B cell (primary cell): Measurements from ENCODE around the gene RPL36. TPM values are rescaled to one million over a fixed set of nuclear protein-coding genes. Genes with fewer than 3 reads are reported as not detected.

Experiments used
- ATAC-seq: fragments of 200-7000 bp; cut with Tn5 transposase; one replicate; pipeline ENCODE4 v1.10.0; 2021; ENCODE audit warnings: low read depth, mild to moderate bottlenecking, moderate number of reproducible peaks, moderate library complexity
- CTCF ChIA-PET: fragments of 350-600 bp; sonication (Branson Sonifier 250); formaldehyde crosslinking; loops from one replicate; lab custom pipeline; 2021; ENCODE audit warnings: antibody characterized with exemption, inconsistent platforms; lab: Charles Lee
- POLR2A ChIA-PET: fragments of 350-600 bp; sonication (Branson Sonifier 250); formaldehyde crosslinking; loops from one replicate; lab custom pipeline; 2021; ENCODE audit warnings: antibody characterized with exemption; lab: Charles Lee
- DNase-seq: peaks from one replicate; pipeline ENCODE4 v3.0.0; 2013
- H2AFZ ChIP-seq: 2 replicates; pipeline ENCODE4 v1.6.1; 2012; ENCODE audit warnings: mild to moderate bottlenecking, low read depth, low read length; ENCODE audit not compliant: insufficient read depth, poor library complexity, severe bottlenecking
- H3K27ac ChIP-seq, 2 donors: 1 replicate in 1 of 2; 2 replicates in 1 of 2; pipeline ENCODE4 v1.5.1; 2012 to 2013; ENCODE audit warnings: low read length in 2 of 2, mild to moderate bottlenecking in 2 of 2, moderate library complexity in 1 of 2
- H3K27me3 ChIP-seq, 4 experiments: fragments of 200-600 bp in 1 of 4; sonication (generic) in 1 of 4; replicated peaks in 1 of 4; 1 replicate in 2 of 4; 2 replicates in 2 of 4; pipeline versions ENCODE4 v1.6.1 to v1.7.0; 2013 to 2016; ENCODE audit warnings: low read length in 3 of 4, mild to moderate bottlenecking in 2 of 4, mixed read lengths in 1 of 4, moderate library complexity in 1 of 4; ENCODE audit not compliant: insufficient read depth in 4 of 4, control insufficient read depth in 3 of 4; ENCODE audit errors: control extremely low read depth in 1 of 4
- H3K36me3 ChIP-seq, 2 experiments: replicated peaks in 1 of 2; 1 replicate in 1 of 2; 2 replicates in 1 of 2; pipeline versions ENCODE4 v1.6.1 to v1.7.1; 2013; ENCODE audit warnings: low read length in 1 of 2; ENCODE audit not compliant: insufficient read depth in 2 of 2, control insufficient read depth in 1 of 2; ENCODE audit errors: control extremely low read depth in 1 of 2, extremely low read depth in 1 of 2
- H3K4me1 ChIP-seq, 2 donors: fragments of 200-600 bp in 1 of 2; sonication (generic) in 1 of 2; 1 replicate in 1 of 2; 2 replicates in 1 of 2; pipeline versions ENCODE4 v1.5.1 to v1.6.1; 2013 to 2017; ENCODE audit warnings: low read length in 2 of 2; ENCODE audit not compliant: control insufficient read depth in 2 of 2, insufficient read depth in 2 of 2
- H3K4me2 ChIP-seq: replicated peaks from 2 replicates; pipeline ENCODE3; 2012; ENCODE audit warnings: mild to moderate bottlenecking, low read depth, low read length; ENCODE audit not compliant: poor library complexity, severe bottlenecking
- H3K4me3 ChIP-seq, 5 experiments: fragments of 200-600 bp in 1 of 5; sonication (generic) in 1 of 5; 1 replicate in 3 of 5; 2 replicates in 2 of 5; pipeline versions ENCODE4 v1.5.1 to v1.7.0; 2011 to 2016; ENCODE audit warnings: low read length in 4 of 5, mild to moderate bottlenecking in 4 of 5, low read depth in 2 of 5, control low read depth in 1 of 5, moderate library complexity in 1 of 5; ENCODE audit not compliant: insufficient read depth in 1 of 5; ENCODE audit errors: control extremely low read depth in 1 of 5, extremely low read depth in 1 of 5
- H3K79me2 ChIP-seq: fragments of 200-600 bp; sonication (generic); one replicate; pipeline ENCODE4 v1.6.0; 2016; ENCODE audit warnings: low read length; ENCODE audit not compliant: control insufficient read depth, insufficient read depth
- H3K9ac ChIP-seq: fragments of 200-600 bp; sonication (generic); 2 replicates; pipeline ENCODE4 v1.6.1; 2017; ENCODE audit warnings: mild to moderate bottlenecking, low read length, moderate library complexity
- H3K9me3 ChIP-seq, 3 donors: one replicate each; pipeline versions ENCODE4 v1.6.1 to v1.7.1; 2013; ENCODE audit warnings: low read length in 2 of 3; ENCODE audit not compliant: control insufficient read depth in 2 of 3, insufficient read depth in 1 of 3; ENCODE audit errors: control extremely low read depth in 1 of 3
- H4K20me1 ChIP-seq: 2 replicates; pipeline ENCODE4 v1.6.0; 2012; ENCODE audit warnings: mild to moderate bottlenecking, low read length; ENCODE audit not compliant: insufficient read depth, control insufficient read depth, poor library complexity, severe bottlenecking
- H3K27ac Mint-ChIP-seq: one replicate; pipeline ENCODE4 v1.8.0; 2021; ENCODE audit warnings: mixed read lengths
- H3K27me3 Mint-ChIP-seq: one replicate; pipeline ENCODE4 v1.8.0; 2021; ENCODE audit warnings: mixed read lengths
- H3K4me1 Mint-ChIP-seq: one replicate; pipeline ENCODE4 v1.8.0; 2021; ENCODE audit warnings: mixed read lengths
- H3K4me3 Mint-ChIP-seq: one replicate; pipeline ENCODE4 v1.8.0; 2021; ENCODE audit warnings: mixed read lengths
- H3K9me3 Mint-ChIP-seq: one replicate; pipeline ENCODE4 v1.8.0; 2022; ENCODE audit warnings: mixed read lengths; ENCODE audit not compliant: insufficient read depth
- EZH2 ChIP-seq: IDR thresholded peaks from 2 replicates; pipeline ENCODE4 v1.6.1; 2012; ENCODE audit warnings: borderline replicate concordance, low read depth, mild to moderate bottlenecking, moderate library complexity, low read length; ENCODE audit not compliant: insufficient read depth, poor library complexity, severe bottlenecking
- WGBS: methylation state at CpG from one replicate; pipeline ENCODE4 v1.1.5; 2013; ENCODE audit warnings: missing lambda C conversion rate; ENCODE audit not compliant: insufficient coverage; 5-methylcytosine and 5-hydroxymethylcytosine counted together
- intact Hi-C: fragments of 100-400 bp; cut with micrococcal nuclease; formaldehyde crosslinking; loops from one replicate; pipeline ENCODE4 v1.10.0; 2022
- polyA plus RNA-seq: library from polyadenylated mRNA; depleted of rRNA; stranded (reverse); fragments of >200 nt; gene quantifications from 2 replicates; pipeline ENCODE4 v1.2.3, GENCODE V29; 2012
- total RNA-seq, 2 donors: library from RNA; stranded (reverse); fragments of 120-200 nt in 1 of 2; gene quantifications; 1 replicate in 1 of 2; 2 replicates in 1 of 2; pipeline versions ENCODE4 v1.2.3 to v1.2.4, GENCODE V29; 2013 to 2022
- TF ChIP-seq, protein P1 (sequence below): fragments of 200-600 bp; IDR thresholded peaks from one replicate; pipeline ENCODE4 v1.8.0; 2022; ENCODE audit warnings: antibody characterized with exemption, mild to moderate bottlenecking

The RPL36 gene
- total and polyA plus RNA-seq, 2 donors (not counting 1 experiment from before 2014, with no cell fraction given), result 899 to 983 TPM

DNA sequence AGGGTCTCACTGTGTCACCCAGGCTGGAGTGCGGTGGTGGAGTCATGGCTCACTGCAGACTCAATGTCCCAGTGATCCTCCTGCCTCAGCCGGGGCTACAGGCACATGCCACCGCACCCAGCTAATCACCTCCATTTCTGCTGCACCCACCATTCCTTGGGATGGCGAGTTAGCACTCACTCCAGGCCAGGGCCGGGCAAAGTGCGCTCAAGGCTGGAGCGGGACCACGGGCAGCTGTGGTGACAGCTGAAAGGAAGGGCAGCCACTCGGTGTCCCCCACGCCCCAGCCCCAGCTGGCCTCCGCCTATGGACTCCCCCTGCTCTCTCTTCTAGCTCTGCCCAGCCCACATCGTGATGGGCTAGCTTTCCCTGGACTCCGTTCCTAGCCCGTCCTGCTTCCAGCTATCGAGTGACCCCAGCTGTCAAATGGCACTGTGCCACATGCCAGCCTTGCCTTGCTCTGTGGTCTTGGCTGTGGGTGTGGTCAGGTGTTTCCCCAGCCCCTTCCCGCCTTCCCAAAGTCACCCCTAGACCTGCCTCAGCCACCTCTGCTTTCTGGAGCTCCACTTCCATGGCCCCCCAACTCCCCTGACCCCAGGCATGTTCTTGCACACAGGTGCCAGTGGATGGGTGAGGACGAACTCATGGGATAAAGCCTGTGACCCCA is 13.9 kb upstream of the RPL36 start:
- no peak overlapping the region for H3K27ac Mint-ChIP-seq

DNA sequence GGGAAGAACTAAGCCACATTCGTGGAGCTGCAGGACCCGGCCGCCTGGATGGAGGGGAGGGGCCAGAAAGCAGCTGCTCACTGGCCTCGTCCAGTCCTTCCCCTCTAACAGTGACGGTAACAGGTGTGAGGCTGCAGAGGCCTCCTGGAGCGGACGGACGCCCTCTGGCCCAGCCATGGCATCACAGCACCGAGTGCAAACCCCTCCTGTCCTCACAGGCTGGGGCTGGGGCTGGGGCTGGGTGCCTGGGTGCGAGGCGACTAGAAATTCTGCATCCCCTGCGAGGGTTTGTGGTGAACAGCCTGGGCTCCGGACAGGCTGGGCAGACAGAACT is 13.4 kb upstream of the RPL36 start:
- Histone ChIP-seq H3K27ac (no peak overlapping the region), H2AFZ (no peak overlapping the region), H3K9me3 (peaks cover 0 to 3% (median 0%) of the 10 kb centered on the region in 3 donors), H4K20me1 (no peaks in the 10 kb centered on the region), H3K9ac (no peak overlapping the region), H3K36me3 (no peaks in the 10 kb centered on the region), H3K4me2 (no peak overlapping the region), H3K4me1 (peaks cover 14 to 17% of the 10 kb centered on the region in 2 donors), H3K27me3 (no peaks in the 10 kb centered on the region), H3K4me3 (no peak overlapping the region), H3K79me2 (peaks cover 12% of the 10 kb centered on the region)
- Mint-ChIP-seq H3K27ac (no peak overlapping the region), H3K9me3 (no peaks in the 10 kb centered on the region), H3K27me3 (no peaks in the 10 kb centered on the region), H3K4me1 (peaks cover 19% of the 10 kb centered on the region), H3K4me3 (no peak overlapping the region)
- TF ChIP-seq EZH2, result no peak
- TF ChIP-seq, protein P1, sequence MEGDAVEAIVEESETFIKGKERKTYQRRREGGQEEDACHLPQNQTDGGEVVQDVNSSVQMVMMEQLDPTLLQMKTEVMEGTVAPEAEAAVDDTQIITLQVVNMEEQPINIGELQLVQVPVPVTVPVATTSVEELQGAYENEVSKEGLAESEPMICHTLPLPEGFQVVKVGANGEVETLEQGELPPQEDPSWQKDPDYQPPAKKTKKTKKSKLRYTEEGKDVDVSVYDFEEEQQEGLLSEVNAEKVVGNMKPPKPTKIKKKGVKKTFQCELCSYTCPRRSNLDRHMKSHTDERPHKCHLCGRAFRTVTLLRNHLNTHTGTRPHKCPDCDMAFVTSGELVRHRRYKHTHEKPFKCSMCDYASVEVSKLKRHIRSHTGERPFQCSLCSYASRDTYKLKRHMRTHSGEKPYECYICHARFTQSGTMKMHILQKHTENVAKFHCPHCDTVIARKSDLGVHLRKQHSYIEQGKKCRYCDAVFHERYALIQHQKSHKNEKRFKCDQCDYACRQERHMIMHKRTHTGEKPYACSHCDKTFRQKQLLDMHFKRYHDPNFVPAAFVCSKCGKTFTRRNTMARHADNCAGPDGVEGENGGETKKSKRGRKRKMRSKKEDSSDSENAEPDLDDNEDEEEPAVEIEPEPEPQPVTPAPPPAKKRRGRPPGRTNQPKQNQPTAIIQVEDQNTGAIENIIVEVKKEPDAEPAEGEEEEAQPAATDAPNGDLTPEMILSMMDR, result no peak
- DNase-seq (no peak), ATAC-seq (no peak)
- POLR2A ChIA-PET, result no interaction called here
- WGBS, result 95% methylated on average over 13 of the region's 13 CpGs
- CTCF ChIA-PET, result no interaction called here
- intact Hi-C loops, result no loop called here

More for the DNA sequence above, 13.9 kb upstream of the RPL36 start:
- Histone ChIP-seq H3K27ac (no peak overlapping the region), H3K4me2 (no peak overlapping the region), H3K79me2 (peaks cover 12% of the 10 kb centered on the region), H3K4me1 (peaks cover 11 to 15% of the 10 kb centered on the region in 2 donors), H3K9ac (no peak overlapping the region), H3K4me3 (no peak overlapping the region), H3K36me3 (no peaks in the 10 kb centered on the region), H3K27me3 (no peaks in the 10 kb centered on the region), H4K20me1 (no peaks in the 10 kb centered on the region), H2AFZ (no peak overlapping the region), H3K9me3 (peaks cover 0 to 2% (median 0%) of the 10 kb centered on the region in 3 donors)
- ATAC-seq (no peak), DNase-seq (no peak)
- ChIA-PET POLR2A (no interaction called here), CTCF (interaction anchor here (1.3 kb wide), 1 partner anchor 11 kb away, joined by 4 read pairs; no protein-coding TSS in a partner anchor)
- no peaks in the 10 kb centered on the region for H3K9me3 Mint-ChIP-seq
- WGBS, result 89% methylated on average over 11 of the region's 17 CpGs
- no peak for TF ChIP-seq EZH2
- TF ChIP-seq, protein P1, result no peak
- intact Hi-C loops, result no loop called here
- no peaks in the 10 kb centered on the region for H3K27me3 Mint-ChIP-seq
- H3K4me1 Mint-ChIP-seq, result peaks cover 14% of the 10 kb centered on the region
- no peak overlapping the region for H3K4me3 Mint-ChIP-seq
